Adrenal gland (tissue), 5 donors: ENCODE data around the gene ACOX3.

Experiments
- CTCF ChIP-seq, 6 experiments: fragments of 450-650 bp in 4 of 6; fragments of 200-600 bp in 2 of 6; sonication (generic) in 1 of 6; IDR thresholded peaks; 1 replicate in 5 of 6; 2 replicates in 1 of 6; pipeline versions ENCODE4 v1.5.1 to v1.8.0; 2016 to 2021; ENCODE audit warnings: antibody characterized with exemption in 6 of 6, mild to moderate bottlenecking in 2 of 6, moderate library complexity in 1 of 6
- POLR2A ChIP-seq, 2 donors: fragments of 450-650 bp; IDR thresholded peaks; one replicate each; pipeline ENCODE4 v1.6.1; 2017; ENCODE audit warnings: antibody characterized with exemption in 2 of 2, mild to moderate bottlenecking in 2 of 2, moderate library complexity in 1 of 2
- donor health status: DM: no; HTN: no; CAD: no.

- TF ChIP-seq POLR2A (IDR thresholded peaks at IDR 0.05) = no peak
- TF ChIP-seq CTCF (IDR thresholded peaks at IDR 0.05) = no peak
Observed at GRCh38 chr4:8409264-8410065, 31.1 kb downstream of the ACOX3 start.
